Endometrium (tissue), 2 donors: ENCODE measurements around the gene ARHGAP12.
"Not testable (repeated sequence)": the region's sequence is repeated elsewhere in the genome, so short reads cannot be mapped to it uniquely, and the experiment has no call there.

ENCODE experiments used
- FAIRE-seq: peaks from 2 replicates; lab custom pipeline; 2012; peaks lifted over from hg19 to GRCh38; lab: Jason Lieb, UNC
- donor health status: control.
- donor health status: control.

The ARHGAP12 gene

GRCh38 chr10:31928549-31929260, at the start of gene ARHGAP12:
Gene ARHGAP12, minus strand, starts transcription at chr10:31928831. Its CDS starts 19,976 bp downstream, at chr10:31908855.
- FAIRE-seq: no peak

GRCh38 chr10:31978156-31978483, 49.5 kb upstream of the ARHGAP12 start:
- no peak for FAIRE-seq

- no peak for FAIRE-seq
Observed at GRCh38 chr10:31977440-31978155, 49.0 kb upstream of the ARHGAP12 start.

GRCh38 chr10:31975157-31975765, 46.6 kb upstream of the ARHGAP12 start:
- FAIRE-seq: no peak

GRCh38 chr10:31974434-31975124, 45.9 kb upstream of the ARHGAP12 start:
- no peak for FAIRE-seq

- FAIRE-seq: no peak
Observed at GRCh38 chr10:31972519-31973041, 43.9 kb upstream of the ARHGAP12 start.

GRCh38 chr10:31969847-31970246, 41.2 kb upstream of the ARHGAP12 start:
- FAIRE-seq: not testable (repeated sequence)

GRCh38 chr10:31963589-31963980, 35.0 kb upstream of the ARHGAP12 start:
- FAIRE-seq: no peak

- FAIRE-seq: no peak
Observed at GRCh38 chr10:31962826-31963588, 34.4 kb upstream of the ARHGAP12 start.

- FAIRE-seq: no peak
Observed at GRCh38 chr10:31961277-31962074, 32.8 kb upstream of the ARHGAP12 start.

- no peak for FAIRE-seq
Observed at GRCh38 chr10:31959461-31960173, 31.0 kb upstream of the ARHGAP12 start.

GRCh38 chr10:31958856-31959255, 30.2 kb upstream of the ARHGAP12 start:
- FAIRE-seq: no peak

- FAIRE-seq: no peak
Observed at GRCh38 chr10:31956200-31956946, 27.7 kb upstream of the ARHGAP12 start.

- FAIRE-seq: no peak
Observed at GRCh38 chr10:31954410-31955191, 26.0 kb upstream of the ARHGAP12 start.

GRCh38 chr10:31953480-31953879, 24.8 kb upstream of the ARHGAP12 start:
- FAIRE-seq: no peak

GRCh38 chr10:31953080-31953479, 24.4 kb upstream of the ARHGAP12 start:
- no peak for FAIRE-seq

- FAIRE-seq: no peak
Observed at GRCh38 chr10:31952066-31952465, 23.4 kb upstream of the ARHGAP12 start.

- no peak for FAIRE-seq
Observed at GRCh38 chr10:31949266-31949665, 20.6 kb upstream of the ARHGAP12 start.

- no peak for FAIRE-seq
Observed at GRCh38 chr10:31948021-31948420, 19.4 kb upstream of the ARHGAP12 start.
